Common myeloid progenitor, CD34-positive (primary cell): ENCODE results near the gene GARIN5B.

Experiments used
- CTCF ChIA-PET: fragments of 350-600 bp; sonication (Branson Sonifier 250); formaldehyde crosslinking; loops from one replicate; lab custom pipeline; 2021; ENCODE audit warnings: antibody characterized with exemption; lab: Charles Lee
- POLR2A ChIA-PET: fragments of 350-600 bp; sonication (Branson Sonifier 250); formaldehyde crosslinking; loops from one replicate; lab custom pipeline; 2021; ENCODE audit warnings: antibody characterized with exemption; lab: Charles Lee
- DNase-seq, 3 donors: peaks; one replicate each; pipeline versions ENCODE4 v3.0.0 to v3.0.0-alpha.2; 2013
- H3K27ac ChIP-seq, 2 experiments: 1 replicate in 1 of 2; 2 replicates in 1 of 2; pipeline ENCODE4 v1.7.0; 2013; ENCODE audit warnings: inconsistent platforms in 2 of 2, low read length in 2 of 2, mild to moderate bottlenecking in 2 of 2, low read depth in 1 of 2, moderate library complexity in 1 of 2; ENCODE audit not compliant: severe bottlenecking in 2 of 2, insufficient read depth in 1 of 2, poor library complexity in 1 of 2
- H3K27me3 ChIP-seq, 5 experiments: replicated peaks in 2 of 5; 1 replicate in 3 of 5; 2 replicates in 2 of 5; pipeline versions ENCODE4 v1.6.1 to v1.7.0; 2013; ENCODE audit warnings: low read length in 4 of 5, mild to moderate bottlenecking in 2 of 5, moderate library complexity in 2 of 5, inconsistent platforms in 1 of 5; ENCODE audit not compliant: insufficient read depth in 5 of 5, control insufficient read depth in 4 of 5
- H3K36me3 ChIP-seq, 4 experiments: 1 replicate in 2 of 4; 2 replicates in 2 of 4; pipeline versions ENCODE4 v1.6.1 to v1.7.0; 2013; ENCODE audit warnings: low read length in 3 of 4, control low read depth in 1 of 4, mild to moderate bottlenecking in 1 of 4; ENCODE audit not compliant: control insufficient read depth in 4 of 4, insufficient read depth in 4 of 4
- H3K4me1 ChIP-seq, 4 experiments: 1 replicate in 3 of 4; 2 replicates in 1 of 4; pipeline versions ENCODE4 v1.6.1 to v1.7.1; 2013; ENCODE audit warnings: low read length in 3 of 4, mild to moderate bottlenecking in 3 of 4, control low read depth in 1 of 4, inconsistent platforms in 1 of 4, moderate library complexity in 1 of 4; ENCODE audit not compliant: control insufficient read depth in 4 of 4, insufficient read depth in 4 of 4; ENCODE audit errors: control extremely low read depth in 1 of 4
- H3K4me3 ChIP-seq, 7 experiments: 1 replicate in 4 of 7; 2 replicates in 3 of 7; pipeline versions ENCODE4 v1.5.1 to v1.7.0; 2013; ENCODE audit warnings: mild to moderate bottlenecking in 7 of 7, low read length in 6 of 7, moderate library complexity in 6 of 7, inconsistent platforms in 2 of 7, low read depth in 2 of 7, control low read depth in 1 of 7; ENCODE audit not compliant: insufficient read depth in 4 of 7, control insufficient read depth in 1 of 7; ENCODE audit errors: extremely low read depth in 1 of 7
- H3K9me3 ChIP-seq, 5 experiments: 1 replicate in 4 of 5; 2 replicates in 1 of 5; pipeline versions ENCODE4 v1.6.1 to v1.7.1; 2013; ENCODE audit warnings: low read length in 4 of 5, mild to moderate bottlenecking in 2 of 5, inconsistent platforms in 1 of 5, low read depth in 1 of 5, moderate library complexity in 1 of 5; ENCODE audit not compliant: control insufficient read depth in 4 of 5, insufficient read depth in 2 of 5; ENCODE audit errors: control extremely low read depth in 1 of 5
- WGBS: methylation state at CpG from one replicate; pipeline ENCODE4 v1.1.5; 2013; ENCODE audit not compliant: insufficient coverage; 5-methylcytosine and 5-hydroxymethylcytosine counted together

Gene GARIN5B

DNA sequence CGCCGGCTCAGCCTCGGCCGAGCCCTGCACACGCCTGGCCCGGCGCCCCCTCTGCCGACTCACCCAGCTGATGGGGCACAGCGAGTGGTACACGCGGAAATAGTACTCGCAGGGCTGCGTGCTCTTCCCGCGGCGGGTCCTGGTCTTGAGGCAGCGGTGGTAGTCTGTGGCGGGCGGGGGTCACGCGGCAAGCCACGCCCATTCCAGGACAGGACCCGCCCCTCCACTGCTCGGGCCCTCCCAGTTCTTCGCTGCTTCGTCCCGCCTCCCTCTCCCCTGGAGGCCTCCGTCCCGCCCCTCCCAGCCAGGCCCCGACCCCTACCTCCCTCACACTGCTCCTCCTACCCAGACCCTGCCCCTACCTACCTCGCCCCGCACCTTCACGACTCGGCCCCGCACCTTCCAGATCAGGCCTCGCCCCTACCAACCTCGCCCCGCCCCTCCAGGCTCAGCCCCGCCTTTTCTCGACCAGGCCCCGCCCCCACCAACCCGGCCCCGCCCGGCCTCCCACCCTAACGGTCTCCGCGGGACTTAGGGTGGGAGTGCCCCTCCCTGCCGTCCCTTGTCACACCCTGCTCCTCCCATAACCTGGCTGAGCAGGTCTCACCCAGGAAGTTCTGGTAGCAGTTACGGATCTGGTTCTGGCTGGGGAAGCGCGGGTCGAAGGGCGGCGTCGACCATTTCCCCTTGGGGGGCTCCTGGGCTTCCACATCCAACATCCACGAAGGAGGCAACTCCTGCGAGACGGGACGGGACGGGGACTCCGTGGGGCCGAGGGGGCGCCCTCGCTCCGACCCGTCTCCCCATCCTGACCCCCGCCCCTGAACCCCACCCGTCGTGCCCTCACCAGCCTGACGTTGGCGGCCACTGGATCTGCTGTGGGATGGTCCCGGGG lies 9.0 kb downstream of the GARIN5B start:
- 1% methylated on average over 60 of the region's 72 CpGs for WGBS
- ChIA-PET POLR2A (interaction anchor here (1.0 kb wide), 1 partner anchor 15 kb away, joined by 3 read pairs; no protein-coding TSS in a partner anchor), CTCF (no interaction called here)
- DNase-seq, result peak; percentile 68 to 85 (median 78)
- H3K36me3 ChIP-seq, result peaks cover 0 to 2% (median 0%) of the 10 kb centered on the region in 4 experiments
- H3K27me3 ChIP-seq, result peaks cover 4 to 62% (median 26%) of the 10 kb centered on the region in 5 experiments
- H3K27ac ChIP-seq, result no peak overlapping the region
- peak overlapping the region; percentile 10 to 77 (median 58) for H3K4me3 ChIP-seq
- peaks cover 0 to 20% (median 15%) of the 10 kb centered on the region in 4 experiments for H3K4me1 ChIP-seq
- no peaks in the 10 kb centered on the region for H3K9me3 ChIP-seq

DNA sequence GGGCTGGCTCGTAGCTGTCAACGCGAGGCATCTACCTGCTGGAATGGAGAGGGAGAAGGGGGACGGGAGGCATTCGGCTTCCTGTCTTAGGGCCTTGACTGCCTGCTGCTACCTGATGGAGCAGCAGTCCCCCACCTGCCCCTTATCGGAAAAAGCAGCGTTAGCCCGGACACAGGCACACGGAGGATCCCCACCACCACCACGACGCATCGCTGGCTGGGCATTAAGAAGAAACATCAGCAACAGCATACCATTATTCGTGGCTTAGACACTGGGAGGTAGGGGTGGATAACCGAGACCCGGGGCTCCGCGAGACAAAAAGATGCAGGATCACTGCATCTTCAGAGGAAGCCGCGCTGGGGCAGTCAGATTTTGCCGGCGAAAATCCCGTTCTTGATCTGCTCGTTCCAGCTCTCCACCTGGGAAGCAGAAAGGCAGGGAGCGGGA lies 9.7 kb downstream of the GARIN5B start:
- CTCF ChIA-PET, result interaction anchor here (1.6 kb wide), 1 partner anchor 30 kb away, joined by 5 read pairs; the partner anchor contains the start of gene TMEM238
- peak overlapping the region; percentile 10 to 77 (median 58) for H3K4me3 ChIP-seq
- no peak for DNase-seq

GRCh38 chr19:55352549-55353145 lies 10.4 kb downstream of the GARIN5B start:
- no peaks in the 10 kb centered on the region for H3K9me3 ChIP-seq
- whole genome bisulfite sequencing, result 67% methylated on average over 24 of the region's 25 CpGs
- peaks cover 4 to 62% (median 26%) of the 10 kb centered on the region in 5 experiments for H3K27me3 ChIP-seq
- H3K4me3 ChIP-seq, result no peak overlapping the region
- H3K4me1 ChIP-seq, result peaks cover 0 to 20% (median 15%) of the 10 kb centered on the region in 4 experiments
- CTCF ChIA-PET, result interaction anchor here (0.6 to 1.9 kb wide), 6 partner anchors 9 to 75 kb away, joined by 3 to 7 read pairs (median 3); partner anchors contain the start of gene TMEM238
- peaks cover 0 to 8% (median 4%) of the 10 kb centered on the region in 4 experiments for H3K36me3 ChIP-seq
- POLR2A ChIA-PET, result no interaction called here
- no peak overlapping the region for H3K27ac ChIP-seq
- DNase-seq, result no peak

More for the DNA sequence above, 9.7 kb downstream of the GARIN5B start:
- POLR2A ChIA-PET, result interaction anchor here (1.0 kb wide), 1 partner anchor 15 kb away, joined by 3 read pairs; no protein-coding TSS in a partner anchor
- peaks cover 0 to 20% (median 15%) of the 10 kb centered on the region in 4 experiments for H3K4me1 ChIP-seq
- no peak overlapping the region for H3K27ac ChIP-seq
- peaks cover 4 to 62% (median 26%) of the 10 kb centered on the region in 5 experiments for H3K27me3 ChIP-seq
- WGBS, result 3% methylated on average over 18 of the region's 24 CpGs
- H3K36me3 ChIP-seq, result peaks cover 0 to 3% (median 1%) of the 10 kb centered on the region in 4 experiments
- no peaks in the 10 kb centered on the region for H3K9me3 ChIP-seq

DNA sequence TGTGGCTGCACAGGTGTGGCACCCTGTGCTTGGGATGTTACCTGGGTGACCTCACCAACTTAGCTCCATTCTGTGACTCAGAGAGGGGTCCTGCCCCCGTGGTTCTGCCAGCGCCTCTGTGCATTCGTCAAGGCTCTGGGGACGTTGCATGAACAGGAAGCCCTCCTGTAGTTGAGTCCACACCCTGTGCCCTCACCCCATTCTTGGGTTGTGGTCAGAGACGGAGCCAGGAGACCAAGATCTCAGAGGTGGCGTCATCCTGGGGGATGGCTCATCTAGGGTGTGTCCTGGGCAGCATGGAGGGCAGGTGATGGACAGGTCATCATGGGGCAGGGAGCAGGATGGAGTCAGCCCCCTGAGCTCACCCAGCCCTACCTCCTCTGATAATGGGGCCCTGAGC lies 11.0 kb downstream of the GARIN5B start:
- DNase-seq, result no peak
- Histone ChIP-seq H3K9me3 (no peaks in the 10 kb centered on the region), H3K36me3 (peaks cover 0 to 8% (median 4%) of the 10 kb centered on the region in 4 experiments), H3K27me3 (peaks cover 4 to 57% (median 26%) of the 10 kb centered on the region in 5 experiments), H3K4me1 (peaks cover 0 to 20% (median 15%) of the 10 kb centered on the region in 4 experiments), H3K27ac (no peak overlapping the region), H3K4me3 (no peak overlapping the region)
- WGBS, result 53% methylated on average over 4 of the region's 6 CpGs
- ChIA-PET CTCF (interaction anchor here (0.6 to 1.9 kb wide), 6 partner anchors 8 to 74 kb away, joined by 3 to 7 read pairs (median 3); partner anchors contain the start of gene TMEM238), POLR2A (no interaction called here)

DNA sequence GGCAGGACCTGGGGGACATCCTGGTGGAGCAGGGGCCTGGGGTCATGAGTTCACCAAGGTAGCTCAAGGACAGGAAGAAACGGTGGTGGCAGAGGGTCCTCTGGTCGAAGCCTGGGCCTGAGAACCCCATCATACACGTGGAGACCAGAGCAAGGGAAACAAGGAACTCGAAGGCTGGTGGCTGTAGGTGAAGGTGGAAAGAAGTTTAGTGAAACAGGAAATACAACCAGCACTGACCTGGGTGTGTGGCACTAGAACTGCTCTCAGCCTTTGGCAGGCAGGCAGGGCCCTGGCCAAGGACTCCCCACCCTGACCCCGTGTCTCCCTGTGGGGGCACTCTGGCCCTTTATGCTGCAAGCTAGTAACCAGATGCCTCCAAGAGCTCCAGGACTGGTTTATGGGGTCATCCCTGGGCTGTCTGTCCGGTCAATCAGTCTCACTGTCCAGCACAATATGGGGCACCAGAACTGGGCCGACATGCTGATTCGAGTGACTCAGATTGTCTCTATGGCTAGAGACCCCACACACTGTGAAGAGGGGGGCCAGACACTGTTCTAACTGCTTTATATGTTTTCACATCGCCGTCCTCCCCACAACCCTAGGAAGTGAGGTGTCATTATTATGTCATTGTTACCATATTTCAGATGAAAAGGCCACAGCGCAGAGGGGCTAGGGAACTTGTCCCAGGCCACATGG lies 12.3 kb downstream of the GARIN5B start:
- H3K9me3 ChIP-seq, result no peaks in the 10 kb centered on the region
- POLR2A ChIA-PET, result no interaction called here
- H3K27ac ChIP-seq, result no peak overlapping the region
- H3K36me3 ChIP-seq, result peaks cover 0 to 15% (median 9%) of the 10 kb centered on the region in 4 experiments
- CTCF ChIA-PET, result interaction anchor here (1.5 to 1.9 kb wide), 4 partner anchors 9 to 49 kb away, joined by 4 to 7 read pairs (median 5); partner anchors contain the start of gene KMT5C
- H3K4me3 ChIP-seq, result no peak overlapping the region
- peaks cover 0 to 20% (median 15%) of the 10 kb centered on the region in 4 experiments for H3K4me1 ChIP-seq
- DNase-seq, result no peak
- WGBS, result 71% methylated on average over 10 of the region's 11 CpGs
- peaks cover 4 to 45% (median 26%) of the 10 kb centered on the region in 5 experiments for H3K27me3 ChIP-seq

DNA sequence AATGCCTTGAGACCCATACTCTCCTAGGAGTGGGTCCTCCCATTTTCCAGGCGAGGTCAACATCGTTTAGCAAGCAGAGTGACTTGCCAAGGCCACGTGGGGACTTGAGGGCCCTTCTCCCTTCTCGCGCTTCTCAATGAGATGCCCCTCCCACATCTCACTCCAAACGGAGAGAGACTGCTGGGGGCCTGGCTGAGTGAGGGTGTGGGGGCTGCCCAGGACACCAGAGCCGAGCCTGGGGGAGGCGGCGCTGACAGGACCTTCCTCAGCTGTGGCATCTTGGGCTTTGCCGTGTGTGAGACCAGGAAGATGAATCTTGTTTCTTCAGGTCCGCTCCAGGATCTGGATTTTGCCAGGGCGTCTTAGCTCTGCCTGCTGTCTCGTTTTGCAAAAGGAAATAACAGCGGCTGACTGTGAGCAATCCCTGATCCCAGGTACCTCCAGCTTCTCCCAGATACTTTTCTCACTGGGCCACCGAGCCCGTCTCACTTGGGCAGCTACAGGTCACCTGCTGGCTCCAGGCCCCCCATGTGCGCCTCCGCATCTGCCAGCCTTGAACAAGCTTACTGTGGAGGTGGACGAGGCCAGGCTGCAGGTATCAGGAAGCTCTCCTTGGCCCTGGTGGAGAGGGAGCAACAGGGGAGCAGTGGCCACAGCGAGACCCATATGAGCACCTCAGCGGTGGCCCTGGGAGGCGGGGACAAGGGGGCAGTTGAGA lies 14.6 kb downstream of the GARIN5B start:
- no peak overlapping the region for H3K4me3 ChIP-seq
- no peak for DNase-seq
- ChIA-PET POLR2A (interaction anchor here (0.6 to 0.7 kb wide), 2 partner anchors 9 to 128 kb away, joined by 3 read pairs; no protein-coding TSS in a partner anchor), CTCF (interaction anchor here (0.7 to 1.9 kb wide), 3 partner anchors 20 to 47 kb away, joined by 4 to 6 read pairs (median 6); no protein-coding TSS in a partner anchor)
- 93% methylated on average over 20 of the region's 22 CpGs for WGBS
- H3K4me1 ChIP-seq, result peaks cover 0 to 7% (median 6%) of the 10 kb centered on the region in 4 experiments
- H3K36me3 ChIP-seq, result peaks cover 0 to 26% (median 17%) of the 10 kb centered on the region in 4 experiments
- H3K27ac ChIP-seq, result no peak overlapping the region
- H3K27me3 ChIP-seq, result peaks cover 4 to 28% (median 17%) of the 10 kb centered on the region in 5 experiments
- no peaks in the 10 kb centered on the region for H3K9me3 ChIP-seq
